ENCODE measurements around the gene CREBZF. TPM values are rescaled to one million over a fixed set of nuclear protein-coding genes. Genes with fewer than 3 reads are reported as not detected.

Gene CREBZF
- total RNA-seq, 1 experiment from 2014 or later: 50.2 TPM

- Histone ChIP-seq H3K4ac (ENCODE audit: low read depth, low read length) (no peak overlapping the region), H3K27ac (ENCODE audit: insufficient read length, low read depth, low read length) (no peak overlapping the region), H2AFZ (ENCODE audit: low read length) (no peak overlapping the region), H3K27me3 (ENCODE audit: insufficient read depth, low read length) (no peaks in the 10 kb centered on the region; the same call in 1 of the 2 replicates), H3K79me1 (ENCODE audit: insufficient read depth, low read depth, low read length, poor library complexity, severe bottlenecking) (no peaks in the 10 kb centered on the region), H3K23ac (ENCODE audit: insufficient read length, low read depth, low read length) (no peak overlapping the region), H2BK15ac (ENCODE audit: low read depth, low read length) (no peak overlapping the region), H4K91ac (ENCODE audit: insufficient read length, low read depth, low read length) (no peak overlapping the region), H3K4me2 (ENCODE audit: insufficient read depth, insufficient read length, low read length) (no peak overlapping the region), H2BK120ac (ENCODE audit: low read depth, low read length, poor library complexity, severe bottlenecking) (no peak overlapping the region), H3K18ac (ENCODE audit: insufficient read length, low read depth, low read length) (no peak overlapping the region), H4K8ac (replicated peaks; ENCODE audit: insufficient read length, low read depth, low read length) (no peak overlapping the region), H4K5ac (ENCODE audit: insufficient read length, low read depth, low read length) (no peak overlapping the region), H4K20me1 (ENCODE audit: control insufficient read depth, insufficient read depth, insufficient read length) (no peaks in the 10 kb centered on the region), H2BK12ac (ENCODE audit: insufficient read length, low read depth, low read length) (no peak overlapping the region), H3T11ph (ENCODE audit: low read length) (no peak overlapping the region), H3K9me3 (ENCODE audit: control insufficient read depth, low read depth, low read length) (no peaks in the 10 kb centered on the region), H3K23me2 (ENCODE audit: insufficient read length, low read depth, low read length, poor library complexity, severe bottlenecking) (no peaks in the 10 kb centered on the region), H2BK5ac (ENCODE audit: insufficient read length, low read length) (no peak overlapping the region), H3K4me1 (ENCODE audit: insufficient read depth, low read length) (no peaks in the 10 kb centered on the region; the same call in 1 of the 2 replicates), H3K56ac (ENCODE audit: insufficient read length, low read depth, low read length) (no peak overlapping the region), H2AK5ac (ENCODE audit: insufficient read length, low read length) (no peak overlapping the region), H3K14ac (ENCODE audit: insufficient read depth, low read length) (no peak overlapping the region), H3K9ac (ENCODE audit: extremely low read depth, insufficient read length, low read length) (no peak overlapping the region), H3K79me2 (ENCODE audit: insufficient read depth, low read length) (no peaks in the 10 kb centered on the region), H2BK20ac (ENCODE audit: low read depth, low read length, poor library complexity, severe bottlenecking) (no peak overlapping the region)
- Mint-ChIP-seq H3K4me3 (no peak overlapping the region), H3K9me3 (peaks cover 27 to 31% of the 10 kb centered on the region in 2 experiments), H3K36me3 (ENCODE audit: insufficient read depth in 1 of 3, low read depth in 3 of 3) (peaks cover 0 to 5% (median 5%) of the 10 kb centered on the region in 3 experiments; a peak in 2 of 7 replicates), H3K27ac (no peak overlapping the region), H3K4me1 (peaks cover 5 to 9% of the 10 kb centered on the region in 2 experiments; a peak in 3 of 4 replicates), H3K27me3 (ENCODE audit: low read depth) (peaks cover 59% of the 10 kb centered on the region)
- no CpG with 5 or more reads among the region's 3 CpGs for WGBS (ENCODE audit: extremely low coverage, insufficient read length, low lambda C conversion rate)
- TF ChIP-seq, protein P1, sequence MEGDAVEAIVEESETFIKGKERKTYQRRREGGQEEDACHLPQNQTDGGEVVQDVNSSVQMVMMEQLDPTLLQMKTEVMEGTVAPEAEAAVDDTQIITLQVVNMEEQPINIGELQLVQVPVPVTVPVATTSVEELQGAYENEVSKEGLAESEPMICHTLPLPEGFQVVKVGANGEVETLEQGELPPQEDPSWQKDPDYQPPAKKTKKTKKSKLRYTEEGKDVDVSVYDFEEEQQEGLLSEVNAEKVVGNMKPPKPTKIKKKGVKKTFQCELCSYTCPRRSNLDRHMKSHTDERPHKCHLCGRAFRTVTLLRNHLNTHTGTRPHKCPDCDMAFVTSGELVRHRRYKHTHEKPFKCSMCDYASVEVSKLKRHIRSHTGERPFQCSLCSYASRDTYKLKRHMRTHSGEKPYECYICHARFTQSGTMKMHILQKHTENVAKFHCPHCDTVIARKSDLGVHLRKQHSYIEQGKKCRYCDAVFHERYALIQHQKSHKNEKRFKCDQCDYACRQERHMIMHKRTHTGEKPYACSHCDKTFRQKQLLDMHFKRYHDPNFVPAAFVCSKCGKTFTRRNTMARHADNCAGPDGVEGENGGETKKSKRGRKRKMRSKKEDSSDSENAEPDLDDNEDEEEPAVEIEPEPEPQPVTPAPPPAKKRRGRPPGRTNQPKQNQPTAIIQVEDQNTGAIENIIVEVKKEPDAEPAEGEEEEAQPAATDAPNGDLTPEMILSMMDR (conservative IDR thresholded peaks at IDR 0.05): no peak
- DNase-seq: no peak
These were observed 8.5 kb upstream of the CREBZF start for GRCh38 chr11:85673393-85673792.

Measured in H9 (cell line).